HepG2 (cell line): ENCODE measurements around the gene OMA1. TPM values are rescaled to one million over a fixed set of nuclear protein-coding genes. Genes with fewer than 3 reads are reported as not detected.

Experiments used
- ATAD3A ChIP-seq: sonication (generic); formaldehyde crosslinking; IDR thresholded peaks from 2 replicates; pipeline ENCODE4 v1.4.0; 2020; ENCODE audit warnings: missing genetic modification reagents
- FOSL2 ChIP-seq: sonication (generic); formaldehyde crosslinking; IDR thresholded peaks from 2 replicates; pipeline ENCODE4 v1.4.0; 2020; ENCODE audit warnings: missing genetic modification reagents
- FOXK1 ChIP-seq: sonication (generic); formaldehyde crosslinking; IDR thresholded peaks from 2 replicates; pipeline ENCODE4 v1.4.0; 2020; ENCODE audit warnings: low read depth, missing genetic modification reagents, borderline replicate concordance
- HNRNPK ChIP-seq: fragments of 200-400 bp; formaldehyde crosslinking; IDR thresholded peaks from 2 replicates; pipeline ENCODE4 v1.6.1; 2018; ENCODE audit warnings: low read length, low read depth, moderate library complexity, mild to moderate bottlenecking; ENCODE audit not compliant: poor library complexity, severe bottlenecking
- ISL2 ChIP-seq: sonication (generic); formaldehyde crosslinking; IDR thresholded peaks from 2 replicates; pipeline ENCODE4 v1.5.0; 2020; ENCODE audit warnings: missing genetic modification reagents
- JUN ChIP-seq: sonication (generic); formaldehyde crosslinking; IDR thresholded peaks from 2 replicates; pipeline ENCODE4 v1.4.0; 2020; ENCODE audit warnings: mild to moderate bottlenecking, missing genetic modification reagents
- KDM3A ChIP-seq: IDR thresholded peaks from 2 replicates; pipeline ENCODE4 v1.6.1; 2018; ENCODE audit warnings: low read depth, missing compliant biosample characterization
- KMT2B ChIP-seq: IDR thresholded peaks from 2 replicates; pipeline ENCODE4 v1.6.1; 2016; ENCODE audit warnings: missing genetic modification reagents, missing compliant biosample characterization
- MED1 ChIP-seq: sonication (generic); formaldehyde crosslinking; IDR thresholded peaks from 2 replicates; pipeline ENCODE4 v1.4.0; 2020; ENCODE audit warnings: missing genetic modification reagents
- PTBP1 ChIP-seq: fragments of 200-400 bp; formaldehyde crosslinking; IDR thresholded peaks from 2 replicates; pipeline ENCODE4 v1.6.1; 2018; ENCODE audit warnings: low read length, low read depth; ENCODE audit not compliant: poor library complexity, severe bottlenecking
- RBAK ChIP-seq: sonication (generic); formaldehyde crosslinking; IDR thresholded peaks from 2 replicates; pipeline ENCODE4 v1.5.1; 2020; ENCODE audit warnings: mild to moderate bottlenecking, missing genetic modification reagents
- REXO4 ChIP-seq: sonication (generic); formaldehyde crosslinking; IDR thresholded peaks from 2 replicates; pipeline ENCODE4 v1.8.0; 2022; ENCODE audit warnings: missing genetic modification reagents, mild to moderate bottlenecking, borderline replicate concordance
- SP5 ChIP-seq: IDR thresholded peaks from 2 replicates; pipeline ENCODE4 v1.6.1; 2016; ENCODE audit warnings: low read depth, borderline replicate concordance
- SUZ12 ChIP-seq: fragments of 150-350 bp; IDR thresholded peaks from 2 replicates; pipeline ENCODE4 v1.6.1; 2014; ENCODE audit warnings: low read depth, low read length
- TBX2 ChIP-seq: sonication (generic); formaldehyde crosslinking; IDR thresholded peaks from 2 replicates; pipeline ENCODE4 v1.5.0; 2020; ENCODE audit warnings: missing genetic modification reagents, mild to moderate bottlenecking, borderline replicate concordance
- U2AF1 ChIP-seq: fragments of 200-400 bp; formaldehyde crosslinking; optimal IDR thresholded peaks from 2 replicates; pipeline ENCODE3; 2017; ENCODE audit warnings: mild to moderate bottlenecking, low read depth, low read length
- ZFP36L1 ChIP-seq: sonication (generic); formaldehyde crosslinking; IDR thresholded peaks from 2 replicates; pipeline ENCODE4 v1.8.0; 2022; ENCODE audit warnings: mild to moderate bottlenecking, missing genetic modification reagents, moderate library complexity
- ZNF101 ChIP-seq: sonication (generic); formaldehyde crosslinking; IDR thresholded peaks from 2 replicates; pipeline ENCODE4 v1.4.0; 2020; ENCODE audit warnings: mild to moderate bottlenecking, low read depth, missing genetic modification reagents, borderline replicate concordance
- ZNF180 ChIP-seq: sonication (generic); formaldehyde crosslinking; IDR thresholded peaks from 2 replicates; pipeline ENCODE4 v1.4.0; 2020; ENCODE audit warnings: low read depth, missing genetic modification reagents, borderline replicate concordance
- ZNF44 ChIP-seq: sonication (generic); formaldehyde crosslinking; IDR thresholded peaks from 2 replicates; pipeline ENCODE4 v1.5.1; 2020; ENCODE audit warnings: mild to moderate bottlenecking, missing genetic modification reagents
- polyA plus RNA-seq, 8 experiments: library from polyadenylated mRNA; depleted of rRNA in 3 of 8; stranded (reverse) in 7 of 8; unstranded in 1 of 8; fragments of >200 nt; fragmentation: Illumina TruSeq in 4 of 8; extraction: Trizol in 4 of 8; gene quantifications; 2 replicates each; pipeline versions ENCODE4 v1.2.1 to v1.2.3, GENCODE V29; 2011 to 2016; ENCODE audit warnings: low read depth in 4 of 8, missing spikeins in 1 of 8, mixed read lengths in 1 of 8; ENCODE audit not compliant: insufficient read depth in 1 of 8
- total RNA-seq, 5 experiments: library from RNA; depleted of rRNA; stranded (reverse); fragments of >200 nt; fragmentation: Illumina TruSeq; extraction: Trizol; gene quantifications; 2 replicates each; pipeline ENCODE4 v1.2.3, GENCODE V29; 2016; ENCODE audit warnings: low read depth in 1 of 5
- TF ChIP-seq, protein P1 (sequence below): sonication (generic); formaldehyde crosslinking; IDR thresholded peaks from 2 replicates; pipeline ENCODE4 v1.5.0; 2020; ENCODE audit warnings: missing genetic modification reagents
- TF ChIP-seq, protein P2 (sequence below): sonication (generic); formaldehyde crosslinking; IDR thresholded peaks from 2 replicates; pipeline ENCODE4 v1.5.0; 2020; ENCODE audit warnings: mild to moderate bottlenecking, missing genetic modification reagents
- TF ChIP-seq, protein P3 (sequence below): sonication (generic); formaldehyde crosslinking; IDR thresholded peaks from 2 replicates; pipeline ENCODE4 v1.4.0; 2020; ENCODE audit warnings: missing genetic modification reagents, borderline replicate concordance
- TF ChIP-seq, protein P4 (sequence below): sonication (generic); formaldehyde crosslinking; IDR thresholded peaks from 2 replicates; pipeline ENCODE4 v1.4.0; 2020; ENCODE audit warnings: missing genetic modification reagents

OMA1 gene
- total and polyA plus RNA-seq, 2 of the 13 experiments (the other 11 are each of a cell fraction or from before 2014, with no cell fraction given) = 7.0 to 26.9 TPM

- TF ChIP-seq KMT2B (CRISPR knock-in tag) = 0 out of 2 replicates have a peak, but pooled peaks have one; percentile 48
- no peak for TF ChIP-seq REXO4 (CRISPR knock-in tag)
- peak; percentile 93 for TF ChIP-seq HNRNPK
- no peak for TF ChIP-seq RBAK
- TF ChIP-seq, protein P1, sequence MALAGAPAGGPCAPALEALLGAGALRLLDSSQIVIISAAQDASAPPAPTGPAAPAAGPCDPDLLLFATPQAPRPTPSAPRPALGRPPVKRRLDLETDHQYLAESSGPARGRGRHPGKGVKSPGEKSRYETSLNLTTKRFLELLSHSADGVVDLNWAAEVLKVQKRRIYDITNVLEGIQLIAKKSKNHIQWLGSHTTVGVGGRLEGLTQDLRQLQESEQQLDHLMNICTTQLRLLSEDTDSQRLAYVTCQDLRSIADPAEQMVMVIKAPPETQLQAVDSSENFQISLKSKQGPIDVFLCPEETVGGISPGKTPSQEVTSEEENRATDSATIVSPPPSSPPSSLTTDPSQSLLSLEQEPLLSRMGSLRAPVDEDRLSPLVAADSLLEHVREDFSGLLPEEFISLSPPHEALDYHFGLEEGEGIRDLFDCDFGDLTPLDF (CRISPR knock-in tag) = peak; percentile 64; the same call in 1 of the 2 replicates
- TF ChIP-seq ISL2 (CRISPR knock-in tag) = peak; percentile 40; the same call in 1 of the 2 replicates
- no peak for TF ChIP-seq ZNF180 (CRISPR knock-in tag)
- no peak for TF ChIP-seq ZNF44 (CRISPR knock-in tag)
- TF ChIP-seq ZFP36L1 = no peak
- TF ChIP-seq, protein P2, sequence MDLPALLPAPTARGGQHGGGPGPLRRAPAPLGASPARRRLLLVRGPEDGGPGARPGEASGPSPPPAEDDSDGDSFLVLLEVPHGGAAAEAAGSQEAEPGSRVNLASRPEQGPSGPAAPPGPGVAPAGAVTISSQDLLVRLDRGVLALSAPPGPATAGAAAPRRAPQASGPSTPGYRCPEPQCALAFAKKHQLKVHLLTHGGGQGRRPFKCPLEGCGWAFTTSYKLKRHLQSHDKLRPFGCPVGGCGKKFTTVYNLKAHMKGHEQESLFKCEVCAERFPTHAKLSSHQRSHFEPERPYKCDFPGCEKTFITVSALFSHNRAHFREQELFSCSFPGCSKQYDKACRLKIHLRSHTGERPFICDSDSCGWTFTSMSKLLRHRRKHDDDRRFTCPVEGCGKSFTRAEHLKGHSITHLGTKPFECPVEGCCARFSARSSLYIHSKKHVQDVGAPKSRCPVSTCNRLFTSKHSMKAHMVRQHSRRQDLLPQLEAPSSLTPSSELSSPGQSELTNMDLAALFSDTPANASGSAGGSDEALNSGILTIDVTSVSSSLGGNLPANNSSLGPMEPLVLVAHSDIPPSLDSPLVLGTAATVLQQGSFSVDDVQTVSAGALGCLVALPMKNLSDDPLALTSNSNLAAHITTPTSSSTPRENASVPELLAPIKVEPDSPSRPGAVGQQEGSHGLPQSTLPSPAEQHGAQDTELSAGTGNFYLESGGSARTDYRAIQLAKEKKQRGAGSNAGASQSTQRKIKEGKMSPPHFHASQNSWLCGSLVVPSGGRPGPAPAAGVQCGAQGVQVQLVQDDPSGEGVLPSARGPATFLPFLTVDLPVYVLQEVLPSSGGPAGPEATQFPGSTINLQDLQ (CRISPR knock-in tag) = no peak
- TF ChIP-seq U2AF1 = no peak
- peak; percentile 35; the same call in 1 of the 2 replicates for TF ChIP-seq TBX2 (CRISPR knock-in tag)
- peak; percentile 82; the same call in 1 of the 2 replicates for TF ChIP-seq KDM3A (CRISPR knock-in tag)
- TF ChIP-seq, protein P3, sequence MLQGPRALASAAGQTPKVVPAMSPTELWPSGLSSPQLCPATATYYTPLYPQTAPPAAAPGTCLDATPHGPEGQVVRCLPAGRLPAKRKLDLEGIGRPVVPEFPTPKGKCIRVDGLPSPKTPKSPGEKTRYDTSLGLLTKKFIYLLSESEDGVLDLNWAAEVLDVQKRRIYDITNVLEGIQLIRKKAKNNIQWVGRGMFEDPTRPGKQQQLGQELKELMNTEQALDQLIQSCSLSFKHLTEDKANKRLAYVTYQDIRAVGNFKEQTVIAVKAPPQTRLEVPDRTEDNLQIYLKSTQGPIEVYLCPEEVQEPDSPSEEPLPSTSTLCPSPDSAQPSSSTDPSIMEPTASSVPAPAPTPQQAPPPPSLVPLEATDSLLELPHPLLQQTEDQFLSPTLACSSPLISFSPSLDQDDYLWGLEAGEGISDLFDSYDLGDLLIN (CRISPR knock-in tag) = 0 out of 2 replicates have a peak, but pooled peaks have one; percentile 42
- no peak for TF ChIP-seq JUN
- TF ChIP-seq, protein P4, sequence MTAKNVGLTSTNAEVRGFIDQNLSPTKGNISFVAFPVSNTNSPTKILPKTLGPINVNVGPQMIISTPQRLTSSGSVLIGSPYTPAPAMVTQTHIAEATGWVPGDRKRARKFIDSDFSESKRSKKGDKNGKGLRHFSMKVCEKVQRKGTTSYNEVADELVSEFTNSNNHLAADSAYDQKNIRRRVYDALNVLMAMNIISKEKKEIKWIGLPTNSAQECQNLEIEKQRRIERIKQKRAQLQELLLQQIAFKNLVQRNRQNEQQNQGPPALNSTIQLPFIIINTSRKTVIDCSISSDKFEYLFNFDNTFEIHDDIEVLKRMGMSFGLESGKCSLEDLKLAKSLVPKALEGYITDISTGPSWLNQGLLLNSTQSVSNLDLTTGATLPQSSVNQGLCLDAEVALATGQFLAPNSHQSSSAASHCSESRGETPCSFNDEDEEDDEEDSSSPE (CRISPR knock-in tag) = no peak
- no peak for TF ChIP-seq SUZ12
- no peak; the same call in none of the 2 replicates for TF ChIP-seq FOSL2
- peak; percentile 26 for TF ChIP-seq PTBP1
- peak; percentile 85 for TF ChIP-seq FOXK1 (CRISPR knock-in tag)
- TF ChIP-seq MED1 (CRISPR knock-in tag) = peak; percentile 55
- peak; percentile 63; the same call in 1 of the 2 replicates for TF ChIP-seq SP5 (CRISPR knock-in tag)
- no peak for TF ChIP-seq ZNF101 (CRISPR knock-in tag)
- no peak for TF ChIP-seq ATAD3A (CRISPR knock-in tag)
These were observed at the start of gene OMA1 (continued) for GRCh38 chr1:58546520-58547308.
